ENCODE measurements around the gene RRM2.

- TF ChIP-seq POLR2A (IDR thresholded peaks at IDR 0.05): no peak
- TF ChIP-seq, protein P1, sequence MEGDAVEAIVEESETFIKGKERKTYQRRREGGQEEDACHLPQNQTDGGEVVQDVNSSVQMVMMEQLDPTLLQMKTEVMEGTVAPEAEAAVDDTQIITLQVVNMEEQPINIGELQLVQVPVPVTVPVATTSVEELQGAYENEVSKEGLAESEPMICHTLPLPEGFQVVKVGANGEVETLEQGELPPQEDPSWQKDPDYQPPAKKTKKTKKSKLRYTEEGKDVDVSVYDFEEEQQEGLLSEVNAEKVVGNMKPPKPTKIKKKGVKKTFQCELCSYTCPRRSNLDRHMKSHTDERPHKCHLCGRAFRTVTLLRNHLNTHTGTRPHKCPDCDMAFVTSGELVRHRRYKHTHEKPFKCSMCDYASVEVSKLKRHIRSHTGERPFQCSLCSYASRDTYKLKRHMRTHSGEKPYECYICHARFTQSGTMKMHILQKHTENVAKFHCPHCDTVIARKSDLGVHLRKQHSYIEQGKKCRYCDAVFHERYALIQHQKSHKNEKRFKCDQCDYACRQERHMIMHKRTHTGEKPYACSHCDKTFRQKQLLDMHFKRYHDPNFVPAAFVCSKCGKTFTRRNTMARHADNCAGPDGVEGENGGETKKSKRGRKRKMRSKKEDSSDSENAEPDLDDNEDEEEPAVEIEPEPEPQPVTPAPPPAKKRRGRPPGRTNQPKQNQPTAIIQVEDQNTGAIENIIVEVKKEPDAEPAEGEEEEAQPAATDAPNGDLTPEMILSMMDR (IDR thresholded peaks at IDR 0.05): no peak
- TF ChIP-seq POLR2AphosphoS5 (IDR thresholded peaks at IDR 0.05): no peak
Observed at GRCh38 chr2:10164601-10165000, 42.1 kb downstream of the RRM2 start.

Data from gastroesophageal sphincter (tissue), 3 donors.